A673 (cell line): Measurements from ENCODE around the gene ADCYAP1R1.

ENCODE experiments used
- EZH2 ChIP-seq: fragments of 200-600 bp; sonication (generic); IDR thresholded peaks from 2 replicates; pipeline ENCODE4 v1.6.1; 2017; ENCODE audit warnings: borderline replicate concordance, low read depth, mild to moderate bottlenecking, mixed read lengths, antibody characterized with exemption, low read length; ENCODE audit not compliant: poor library complexity, severe bottlenecking
- TF ChIP-seq, protein P1 (sequence below): fragments of 300-800, 200-600 bp; sonication (generic); conservative IDR thresholded peaks from 2 replicates; pipeline ENCODE4 v1.5.1; 2017; ENCODE audit warnings: low read depth, mild to moderate bottlenecking, antibody characterized with exemption, low read length, moderate library complexity, mixed read lengths

- TF ChIP-seq EZH2: no peak
- TF ChIP-seq, protein P1, sequence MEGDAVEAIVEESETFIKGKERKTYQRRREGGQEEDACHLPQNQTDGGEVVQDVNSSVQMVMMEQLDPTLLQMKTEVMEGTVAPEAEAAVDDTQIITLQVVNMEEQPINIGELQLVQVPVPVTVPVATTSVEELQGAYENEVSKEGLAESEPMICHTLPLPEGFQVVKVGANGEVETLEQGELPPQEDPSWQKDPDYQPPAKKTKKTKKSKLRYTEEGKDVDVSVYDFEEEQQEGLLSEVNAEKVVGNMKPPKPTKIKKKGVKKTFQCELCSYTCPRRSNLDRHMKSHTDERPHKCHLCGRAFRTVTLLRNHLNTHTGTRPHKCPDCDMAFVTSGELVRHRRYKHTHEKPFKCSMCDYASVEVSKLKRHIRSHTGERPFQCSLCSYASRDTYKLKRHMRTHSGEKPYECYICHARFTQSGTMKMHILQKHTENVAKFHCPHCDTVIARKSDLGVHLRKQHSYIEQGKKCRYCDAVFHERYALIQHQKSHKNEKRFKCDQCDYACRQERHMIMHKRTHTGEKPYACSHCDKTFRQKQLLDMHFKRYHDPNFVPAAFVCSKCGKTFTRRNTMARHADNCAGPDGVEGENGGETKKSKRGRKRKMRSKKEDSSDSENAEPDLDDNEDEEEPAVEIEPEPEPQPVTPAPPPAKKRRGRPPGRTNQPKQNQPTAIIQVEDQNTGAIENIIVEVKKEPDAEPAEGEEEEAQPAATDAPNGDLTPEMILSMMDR: peak; percentile 75
Observed at GRCh38 chr7:31134246-31135188, 82.4 kb downstream of the ADCYAP1R1 start.
